ENCODE measurements around the gene SLC5A12.
"Not testable (repeated sequence)": the region's sequence is repeated elsewhere in the genome, so short reads cannot be mapped to it uniquely, and the experiment has no call there.

Gene SLC5A12

DNA sequence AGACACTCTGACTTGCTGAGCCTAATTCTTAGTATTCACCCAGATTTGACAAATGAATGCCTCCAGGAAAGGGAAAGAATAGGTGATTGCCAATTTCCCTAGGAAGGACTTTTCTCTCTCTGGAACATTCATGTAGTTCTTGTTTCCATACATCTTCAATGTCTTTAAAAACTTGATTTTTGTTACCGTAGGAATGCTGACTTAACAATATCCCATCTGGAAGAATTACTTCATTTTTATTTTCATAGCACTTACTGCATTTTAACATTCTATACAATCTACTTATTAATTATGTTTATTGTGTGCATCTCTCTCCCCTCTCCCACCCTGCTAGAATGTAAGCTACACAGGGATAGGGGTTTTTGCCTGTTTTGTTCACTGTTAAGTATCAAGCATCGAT is 66.6 kb downstream of the SLC5A12 start:
- no peak for DNase-seq (ENCODE audit: low read depth)

- no peak for DNase-seq (ENCODE audit: low read depth)
Observed at GRCh38 chr11:26651916-26652315, 69.9 kb downstream of the SLC5A12 start.

- DNase-seq (ENCODE audit: low read depth): peak; percentile 50
Observed at GRCh38 chr11:26649884-26650283, 72.0 kb downstream of the SLC5A12 start.

GRCh38 chr11:26643314-26643713 is 78.5 kb downstream of the SLC5A12 start:
- not testable (repeated sequence) for DNase-seq (ENCODE audit: low read depth)

GRCh38 chr11:26632691-26633159 is 89.1 kb downstream of the SLC5A12 start:
- no peak for DNase-seq (ENCODE audit: low read depth)

- no peak for DNase-seq (ENCODE audit: low read depth)
Observed at GRCh38 chr11:26626346-26626745, 95.5 kb downstream of the SLC5A12 start.

DNA sequence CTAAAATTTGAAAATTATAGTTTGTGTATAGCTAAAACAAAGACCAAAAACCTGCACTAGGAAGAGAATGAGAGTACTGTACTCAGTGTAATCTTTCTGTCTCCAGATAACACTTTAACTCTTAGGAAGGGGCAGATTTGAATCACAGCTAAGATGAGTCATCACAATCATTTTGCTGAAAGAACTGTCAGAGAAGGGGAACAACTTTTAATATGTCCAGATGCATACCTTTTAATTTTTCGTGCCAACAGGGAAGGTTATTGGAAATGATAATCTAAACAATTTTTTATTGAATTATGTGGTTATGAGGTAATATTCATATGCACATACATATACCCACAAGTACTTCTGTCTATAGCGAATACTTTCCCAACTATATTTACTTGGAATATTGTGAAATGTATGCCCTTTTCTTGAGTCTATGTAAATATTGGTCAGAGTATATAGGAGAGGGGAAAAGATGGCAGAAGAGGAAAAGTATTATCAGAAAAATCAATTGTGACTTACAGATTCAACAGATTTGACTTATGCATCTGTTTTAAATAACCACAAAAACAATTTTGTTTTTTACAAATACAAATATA is 98.7 kb downstream of the SLC5A12 start:
- DNase-seq (ENCODE audit: low read depth): no peak

DNA sequence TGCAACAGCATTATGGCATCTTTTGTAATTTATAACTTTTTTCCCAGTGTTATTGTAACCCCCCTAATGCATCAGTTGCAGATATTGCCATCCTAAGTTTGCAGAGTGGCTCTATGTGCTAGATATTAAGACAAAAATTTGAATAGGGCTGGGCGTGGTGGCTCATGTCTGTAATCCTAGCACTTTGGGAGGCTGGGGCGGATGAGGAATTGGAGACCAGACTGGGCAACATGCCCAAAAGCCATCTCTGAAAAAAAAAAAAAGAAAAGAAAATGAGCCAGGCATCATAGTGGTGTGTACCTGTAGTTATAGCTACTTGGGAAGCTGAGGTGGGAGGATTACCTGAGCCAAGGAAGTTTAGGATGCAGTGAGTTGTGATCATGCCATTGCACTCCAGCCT is 99.7 kb downstream of the SLC5A12 start:
- DNase-seq (ENCODE audit: low read depth): no peak

- peak; percentile 70 for DNase-seq (ENCODE audit: low read depth)
Observed at GRCh38 chr11:26621132-26621531, 100.7 kb downstream of the SLC5A12 start.

- DNase-seq (ENCODE audit: low read depth): no peak
Observed at GRCh38 chr11:26620282-26621045, 101.4 kb downstream of the SLC5A12 start.

- DNase-seq (ENCODE audit: low read depth): no peak
Observed at GRCh38 chr11:26618441-26618840, 103.4 kb downstream of the SLC5A12 start.
